CD4-positive, alpha-beta memory T cell (primary cell): ENCODE measurements around the gene FAM13C. TPM values are rescaled to one million over a fixed set of nuclear protein-coding genes. Genes with fewer than 3 reads are reported as not detected.

ENCODE experiments used
- CTCF ChIA-PET: fragments of 350-600 bp; sonication (Branson Sonifier 250); formaldehyde crosslinking; loops from one replicate; lab custom pipeline; 2021; ENCODE audit warnings: inconsistent platforms; ENCODE audit not compliant: partially characterized antibody; lab: Charles Lee
- POLR2A ChIA-PET: fragments of 350-600 bp; sonication (Branson Sonifier 250); formaldehyde crosslinking; loops from one replicate; lab custom pipeline; 2021; ENCODE audit not compliant: partially characterized antibody; lab: Charles Lee
- DNase-seq, 5 donors: peaks; one replicate each; pipeline versions ENCODE4 v3.0.0 to v3.0.0-alpha.2; 2020 to 2022; ENCODE audit warnings: mixed read lengths in 1 of 5
- H3K27ac ChIP-seq: one replicate; pipeline ENCODE4 v1.7.0; 2013; ENCODE audit warnings: low read depth, low read length
- H3K27me3 ChIP-seq: 2 replicates; pipeline ENCODE4 v1.7.0; 2013; ENCODE audit warnings: mild to moderate bottlenecking, low read length, moderate library complexity; ENCODE audit not compliant: insufficient read depth
- H3K36me3 ChIP-seq: 2 replicates; pipeline ENCODE4 v1.7.0; 2013; ENCODE audit warnings: mild to moderate bottlenecking, low read length, moderate library complexity; ENCODE audit not compliant: insufficient read depth
- H3K4me1 ChIP-seq: 2 replicates; pipeline ENCODE4 v1.7.0; 2013; ENCODE audit warnings: mild to moderate bottlenecking, low read length, moderate library complexity; ENCODE audit not compliant: insufficient read depth
- H3K4me3 ChIP-seq, 2 donors: one replicate each; pipeline ENCODE4 v1.7.0; 2013; ENCODE audit warnings: low read length in 2 of 2, mild to moderate bottlenecking in 1 of 2
- H3K9me3 ChIP-seq, 2 donors: one replicate each; pipeline ENCODE4 v1.7.0; 2013; ENCODE audit warnings: low read length in 2 of 2, control low read depth in 1 of 2; ENCODE audit not compliant: control insufficient read depth in 1 of 2
- H3K27ac Mint-ChIP-seq, 7 donors: one replicate each; pipeline ENCODE4 v1.8.0; 2020 to 2021; ENCODE audit warnings: mixed read lengths in 7 of 7, mild to moderate bottlenecking in 6 of 7, inconsistent platforms in 3 of 7, moderate library complexity in 3 of 7
- H3K27me3 Mint-ChIP-seq, 2 donors: one replicate each; pipeline ENCODE4 v1.8.0; 2020 to 2021; ENCODE audit warnings: mixed read lengths in 2 of 2
- H3K36me3 Mint-ChIP-seq, 2 donors: one replicate each; pipeline ENCODE4 v1.8.0; 2020 to 2021; ENCODE audit warnings: mixed read lengths in 2 of 2, inconsistent platforms in 1 of 2, mild to moderate bottlenecking in 1 of 2
- H3K4me1 Mint-ChIP-seq, 4 donors: one replicate each; pipeline ENCODE4 v1.8.0; 2020 to 2021; ENCODE audit warnings: mixed read lengths in 4 of 4, mild to moderate bottlenecking in 1 of 4
- H3K4me3 Mint-ChIP-seq, 8 donors: one replicate each; pipeline ENCODE4 v1.8.0; 2020 to 2021; ENCODE audit warnings: mixed read lengths in 8 of 8, mild to moderate bottlenecking in 7 of 8, moderate library complexity in 6 of 8, inconsistent platforms in 3 of 8
- H3K9me3 Mint-ChIP-seq, 8 donors: one replicate each; pipeline ENCODE4 v1.8.0; 2020 to 2021; ENCODE audit warnings: mixed read lengths in 8 of 8, mild to moderate bottlenecking in 5 of 8, inconsistent platforms in 3 of 8, moderate library complexity in 1 of 8
- intact Hi-C: fragments of 100-400 bp; cut with micrococcal nuclease; formaldehyde crosslinking; loops from one replicate; pipeline ENCODE4 v1.15.1; 2023
- polyA plus RNA-seq, 2 donors: library from polyadenylated mRNA; unstranded; fragments of 300-500 nt; fragmentation: Illumina TruSeq; gene quantifications; one replicate each; pipeline ENCODE4 v1.2.3, GENCODE V29; 2021
- total RNA-seq, 2 experiments: library from RNA; stranded (reverse); gene quantifications; one replicate each; pipeline ENCODE4 v1.2.3, GENCODE V29; 2021

FAM13C gene
- total and polyA plus RNA-seq, 4 experiments from 2014 or later = not detected

DNA sequence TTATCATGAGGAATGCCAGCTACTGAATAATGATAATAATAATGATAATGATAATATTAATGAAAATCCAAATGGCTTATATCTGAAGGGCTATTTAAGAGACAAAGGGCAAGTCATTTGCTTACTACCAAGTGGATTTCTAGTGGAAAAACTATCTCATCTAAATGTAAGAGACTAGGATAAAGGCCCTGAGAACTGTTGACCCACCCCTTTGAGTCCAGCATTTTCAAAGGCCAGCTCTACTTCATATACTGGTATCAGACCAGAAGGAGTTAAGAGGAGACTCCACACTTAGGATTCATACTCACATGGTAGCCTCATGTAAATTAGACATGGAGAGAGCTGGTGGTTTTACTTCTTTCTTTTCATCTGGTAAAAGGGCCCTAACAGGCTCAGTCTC is 109.9 kb downstream of the FAM13C start:
- no peaks in the 10 kb centered on the region for H3K9me3 Mint-ChIP-seq
- CTCF ChIA-PET = no interaction called here

DNA sequence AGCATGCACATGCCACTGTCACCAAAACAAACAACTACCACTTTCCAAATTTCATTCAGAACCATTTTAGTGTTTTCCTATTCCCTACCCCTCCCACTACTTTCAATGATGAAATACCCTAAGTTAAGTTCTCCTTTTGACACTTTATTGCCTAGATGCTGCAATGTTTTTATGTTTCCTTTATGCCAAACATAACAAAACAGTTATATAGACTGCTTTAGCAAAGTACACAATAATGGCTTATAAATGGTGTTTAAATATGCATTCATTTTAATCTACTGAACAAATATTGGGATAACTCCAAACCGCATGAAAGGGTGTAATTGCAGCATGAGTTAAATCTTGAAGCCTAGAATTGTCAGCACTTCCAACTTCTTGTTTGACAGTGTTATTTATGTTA is 116.7 kb downstream of the FAM13C start:
- Histone ChIP-seq H3K27me3 (no peaks in the 10 kb centered on the region), H3K4me3 (no peak overlapping the region), H3K4me1 (no peaks in the 10 kb centered on the region), H3K27ac (no peak overlapping the region), H3K36me3 (no peaks in the 10 kb centered on the region), H3K9me3 (no peaks in the 10 kb centered on the region)
- Mint-ChIP-seq H3K9me3 (no peaks in the 10 kb centered on the region), H3K4me3 (no peak overlapping the region), H3K27me3 (no peaks in the 10 kb centered on the region), H3K4me1 (no peaks in the 10 kb centered on the region), H3K27ac (no peak overlapping the region), H3K36me3 (no peaks in the 10 kb centered on the region)
- ChIA-PET POLR2A (no interaction called here), CTCF (no interaction called here)
- no peak for DNase-seq
- intact Hi-C loops = no loop called here

More for the DNA sequence above, 109.9 kb downstream of the FAM13C start:
- Histone ChIP-seq H3K9me3 (no peaks in the 10 kb centered on the region), H3K36me3 (no peaks in the 10 kb centered on the region), H3K4me1 (no peaks in the 10 kb centered on the region), H3K27me3 (no peaks in the 10 kb centered on the region), H3K4me3 (no peak overlapping the region), H3K27ac (no peak overlapping the region)
- Mint-ChIP-seq H3K4me1 (no peaks in the 10 kb centered on the region), H3K4me3 (no peak overlapping the region), H3K27ac (no peak overlapping the region), H3K36me3 (no peaks in the 10 kb centered on the region), H3K27me3 (no peaks in the 10 kb centered on the region)
- intact Hi-C loops = no loop called here
- POLR2A ChIA-PET = no interaction called here
- no peak for DNase-seq

DNA sequence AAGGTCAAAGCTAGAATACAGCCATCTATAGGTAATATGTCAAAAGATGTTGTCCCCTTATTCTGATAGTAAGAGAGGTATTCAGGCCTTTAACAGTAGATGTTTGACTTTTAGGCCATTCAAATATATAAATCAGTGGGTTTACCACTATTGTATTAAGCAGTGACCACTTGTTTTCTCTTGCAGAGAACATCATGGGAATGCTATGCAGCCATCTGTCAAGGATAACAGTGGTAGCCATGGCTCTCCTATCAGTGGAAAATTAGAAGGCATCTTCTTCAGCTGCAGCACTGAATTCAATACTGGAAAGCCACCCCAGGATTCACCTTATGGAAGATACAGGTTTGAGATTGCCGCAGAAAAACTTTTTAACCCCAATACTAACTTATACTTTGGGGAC is 117.5 kb downstream of the FAM13C start:
- Histone ChIP-seq H3K27ac (no peak overlapping the region), H3K27me3 (no peaks in the 10 kb centered on the region), H3K9me3 (no peaks in the 10 kb centered on the region), H3K4me1 (no peaks in the 10 kb centered on the region), H3K4me3 (no peak overlapping the region), H3K36me3 (no peaks in the 10 kb centered on the region)
- ChIA-PET POLR2A (no interaction called here), CTCF (no interaction called here)
- H3K9me3 Mint-ChIP-seq = no peaks in the 10 kb centered on the region
- DNase-seq = no peak
- no peaks in the 10 kb centered on the region for H3K36me3 Mint-ChIP-seq
- no peaks in the 10 kb centered on the region for H3K4me1 Mint-ChIP-seq
- H3K27me3 Mint-ChIP-seq = no peaks in the 10 kb centered on the region
- no peak overlapping the region for H3K27ac Mint-ChIP-seq
- intact Hi-C loops = no loop called here
- H3K4me3 Mint-ChIP-seq = no peak overlapping the region

DNA sequence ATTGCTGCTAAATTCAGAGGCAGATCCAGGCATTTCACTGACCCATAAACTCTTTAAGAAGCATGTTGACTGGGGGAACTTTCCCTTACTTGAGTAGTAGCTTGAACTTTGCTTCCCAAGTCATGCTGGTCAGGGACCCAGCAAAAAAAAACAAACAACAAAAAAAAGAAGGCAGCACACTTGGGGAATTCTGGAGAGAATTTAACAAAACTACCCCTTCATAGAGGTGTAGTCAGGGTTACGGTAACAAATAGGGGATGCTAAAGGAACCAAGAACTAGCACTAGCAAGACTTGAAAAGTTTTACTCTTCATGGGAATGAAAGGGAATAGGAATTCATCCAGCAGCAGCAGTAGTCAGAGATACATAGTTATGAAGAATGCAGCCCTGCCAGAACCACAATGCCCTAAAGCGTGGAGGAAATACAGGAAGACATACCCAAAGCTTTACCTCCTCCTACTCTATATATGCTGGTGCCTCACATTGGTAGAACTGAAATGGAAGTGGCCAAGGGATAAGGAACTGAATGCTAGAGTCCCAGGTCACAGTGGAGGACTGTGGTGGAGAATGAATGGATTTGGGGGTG is 118.6 kb downstream of the FAM13C start:
- Histone ChIP-seq H3K36me3 (no peaks in the 10 kb centered on the region), H3K27ac (no peak overlapping the region), H3K9me3 (no peaks in the 10 kb centered on the region), H3K4me3 (no peak overlapping the region), H3K4me1 (no peaks in the 10 kb centered on the region), H3K27me3 (no peaks in the 10 kb centered on the region)
- Mint-ChIP-seq H3K4me3 (no peak overlapping the region), H3K9me3 (peaks cover 0 to 4% (median 1%) of the 10 kb centered on the region in 8 donors), H3K27ac (no peak overlapping the region), H3K27me3 (no peaks in the 10 kb centered on the region), H3K36me3 (no peaks in the 10 kb centered on the region), H3K4me1 (no peaks in the 10 kb centered on the region)
- intact Hi-C loops = no loop called here
- CTCF ChIA-PET = no interaction called here
- POLR2A ChIA-PET = no interaction called here
- no peak for DNase-seq

DNA sequence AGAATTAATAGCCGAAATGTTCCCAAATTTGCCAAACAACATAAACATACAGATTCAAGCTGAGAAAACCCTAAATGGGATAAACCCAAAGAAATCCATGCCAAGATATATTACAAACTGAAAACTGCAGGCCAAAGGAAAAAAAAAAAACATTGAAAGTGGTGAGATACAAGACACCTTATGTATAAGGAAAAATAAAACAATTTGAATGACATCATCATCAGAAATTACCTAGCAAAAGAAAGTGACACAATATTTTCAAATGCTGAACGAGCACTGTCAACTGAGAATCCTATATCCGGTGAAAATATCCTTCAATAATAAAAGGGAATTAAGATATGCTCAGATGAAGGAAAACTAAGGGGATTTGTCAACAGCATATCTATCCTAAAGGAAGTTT is 119.4 kb downstream of the FAM13C start:
- intact Hi-C loops = no loop called here
- Mint-ChIP-seq H3K27ac (no peak overlapping the region), H3K9me3 (peaks cover 0 to 4% (median 1%) of the 10 kb centered on the region in 8 donors), H3K27me3 (no peaks in the 10 kb centered on the region), H3K4me3 (no peak overlapping the region), H3K36me3 (no peaks in the 10 kb centered on the region), H3K4me1 (no peaks in the 10 kb centered on the region)
- Histone ChIP-seq H3K9me3 (no peaks in the 10 kb centered on the region), H3K4me3 (no peak overlapping the region), H3K36me3 (no peaks in the 10 kb centered on the region), H3K27me3 (no peaks in the 10 kb centered on the region), H3K27ac (no peak overlapping the region), H3K4me1 (no peaks in the 10 kb centered on the region)
- no peak for DNase-seq
- POLR2A ChIA-PET = no interaction called here
- CTCF ChIA-PET = no interaction called here

DNA sequence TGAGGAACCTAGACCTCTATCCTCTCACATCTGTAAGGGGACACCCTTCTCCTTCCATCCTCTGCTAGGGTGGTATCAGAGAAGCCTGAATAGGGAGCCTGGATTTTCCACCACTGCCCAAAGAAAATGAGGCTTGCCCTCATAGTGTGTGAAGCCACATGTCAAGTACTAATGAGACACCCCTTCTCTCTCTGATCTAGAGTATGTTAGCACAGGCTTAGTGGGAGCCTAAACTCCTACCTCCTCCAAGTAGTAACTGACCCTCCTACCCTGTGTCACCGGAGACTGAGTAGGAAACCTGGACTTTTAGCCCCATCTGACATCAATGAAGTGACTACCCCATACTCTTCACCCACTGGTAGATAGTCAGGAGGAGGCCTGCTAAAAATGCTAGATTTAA is 120.3 kb downstream of the FAM13C start:
- H3K9me3 Mint-ChIP-seq = peaks cover 0 to 4% (median 2%) of the 10 kb centered on the region in 8 donors

DNA sequence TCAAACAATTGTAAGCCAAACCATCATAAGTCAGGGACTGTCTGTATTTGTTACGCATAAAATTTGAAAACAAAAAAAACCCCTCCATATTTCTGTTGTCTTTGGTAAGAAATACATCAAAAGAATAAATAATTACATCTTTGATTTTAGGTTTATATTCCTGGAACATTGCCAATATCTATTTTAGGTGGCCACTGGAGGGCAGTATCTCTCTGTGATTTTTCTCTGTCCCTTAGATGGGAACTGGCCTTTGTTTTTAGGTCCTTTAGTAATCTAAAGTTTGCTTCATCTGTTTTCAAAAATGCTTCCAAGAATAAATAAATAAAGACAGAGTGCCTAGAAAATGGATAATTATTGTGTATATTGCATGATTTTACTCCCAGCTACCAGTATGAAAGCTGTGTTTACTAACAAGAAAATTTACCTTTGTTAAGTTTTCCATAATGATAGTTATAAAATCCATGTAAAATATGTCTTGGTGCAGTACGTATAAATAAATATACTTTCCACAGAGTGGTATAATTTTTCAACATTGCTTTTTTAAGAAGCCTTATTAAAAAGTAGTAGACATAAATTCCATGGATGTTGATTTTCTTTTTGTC is 121.7 kb downstream of the FAM13C start:
- DNase-seq = peak in 1 of 5 donors; percentile 2
- Mint-ChIP-seq H3K36me3 (no peaks in the 10 kb centered on the region), H3K4me3 (no peak overlapping the region), H3K27me3 (no peaks in the 10 kb centered on the region), H3K27ac (no peak overlapping the region), H3K4me1 (no peaks in the 10 kb centered on the region), H3K9me3 (peaks cover 0 to 4% (median 3%) of the 10 kb centered on the region in 8 donors)
- no peak overlapping the region for H3K27ac ChIP-seq
- POLR2A ChIA-PET = no interaction called here
- intact Hi-C loops = no loop called here
- no peaks in the 10 kb centered on the region for H3K4me1 ChIP-seq
- CTCF ChIA-PET = no interaction called here
- H3K4me3 ChIP-seq = no peak overlapping the region
- H3K36me3 ChIP-seq = no peaks in the 10 kb centered on the region
- no peaks in the 10 kb centered on the region for H3K9me3 ChIP-seq
- H3K27me3 ChIP-seq = no peaks in the 10 kb centered on the region

More for the DNA sequence above, 120.3 kb downstream of the FAM13C start:
- CTCF ChIA-PET = no interaction called here
- Mint-ChIP-seq H3K27ac (no peak overlapping the region), H3K36me3 (no peaks in the 10 kb centered on the region), H3K27me3 (no peaks in the 10 kb centered on the region), H3K4me3 (no peak overlapping the region), H3K4me1 (no peaks in the 10 kb centered on the region)
- H3K9me3 ChIP-seq = no peaks in the 10 kb centered on the region
- no peaks in the 10 kb centered on the region for H3K36me3 ChIP-seq
- H3K27ac ChIP-seq = no peak overlapping the region
- POLR2A ChIA-PET = no interaction called here
- no peaks in the 10 kb centered on the region for H3K4me1 ChIP-seq
- H3K4me3 ChIP-seq = no peak overlapping the region
- H3K27me3 ChIP-seq = no peaks in the 10 kb centered on the region
- no peak for DNase-seq
- intact Hi-C loops = no loop called here
